PC-9 (cell line): ENCODE data around the gene CSGALNACT2. TPM values are rescaled to one million over a fixed set of nuclear protein-coding genes. Genes with fewer than 3 reads are reported as not detected.

ENCODE experiments used
- BruUV-seq: library from RNA; stranded (reverse); fragments of 400-500 nt; replicated peaks from 2 replicates; lab custom pipeline; 2021; lab: Mats Ljungman, UMichigan
- CTCF ChIA-PET: fragments of 300-600 bp; sonication (Branson Sonifier 250); formaldehyde crosslinking; loops from one replicate; lab custom pipeline; 2022; ENCODE audit warnings: antibody characterized with exemption; lab: Charles Lee
- POLR2A ChIA-PET: fragments of 300-600 bp; sonication (Branson Sonifier 250); formaldehyde crosslinking; loops from one replicate; lab custom pipeline; 2022; ENCODE audit warnings: antibody characterized with exemption; ENCODE audit not compliant: unreplicated experiment; lab: Charles Lee
- DNase-seq, 2 experiments: peaks; one replicate each; pipeline versions ENCODE4 v3.0.0 to v3.0.0-alpha.2; 2015 to 2022; ENCODE audit warnings: mixed read lengths in 1 of 2
- H2AFZ ChIP-seq: fragments of 200-600 bp; sonication (generic); 2 replicates; pipeline ENCODE4 v1.8.1; 2017; ENCODE audit warnings: antibody characterized with exemption
- H3F3A ChIP-seq: fragments of 200-600 bp; sonication (generic); 2 replicates; pipeline ENCODE4 v1.8.1; 2017; ENCODE audit warnings: antibody characterized with exemption, mild to moderate bottlenecking, low read depth; ENCODE audit not compliant: insufficient read depth
- H3K27ac ChIP-seq: fragments of 200-600 bp; sonication (generic); 2 replicates; pipeline ENCODE4 v1.6.1; 2016; ENCODE audit warnings: mixed run types
- H3K27me3 ChIP-seq: fragments of 200-600 bp; sonication (generic); 2 replicates; pipeline ENCODE4 v1.6.1; 2016; ENCODE audit warnings: low read depth, mixed run types; ENCODE audit not compliant: insufficient read depth
- H3K36me3 ChIP-seq: fragments of 200-600 bp; sonication (generic); 2 replicates; pipeline ENCODE4 v1.6.1; 2016; ENCODE audit warnings: low read depth, mixed run types
- H3K4me1 ChIP-seq: fragments of 200-600 bp; sonication (generic); replicated peaks from 2 replicates; pipeline ENCODE4 v1.6.1; 2016; ENCODE audit warnings: mixed run types; ENCODE audit not compliant: insufficient read depth
- H3K4me2 ChIP-seq: fragments of 200-600 bp; sonication (generic); 2 replicates; pipeline ENCODE4 v1.6.1; 2017; ENCODE audit warnings: mixed run types
- H3K4me3 ChIP-seq: fragments of 200-600 bp; sonication (generic); 2 replicates; pipeline ENCODE4 v1.6.1; 2016; ENCODE audit warnings: mixed run types
- H3K79me2 ChIP-seq: fragments of 200-600 bp; sonication (generic); 2 replicates; pipeline ENCODE4 v1.6.1; 2017; ENCODE audit warnings: low read depth, mixed run types
- H3K9me2 ChIP-seq: fragments of 200-600 bp; sonication (generic); 2 replicates; pipeline ENCODE4 v1.8.1; 2017; ENCODE audit warnings: mild to moderate bottlenecking; ENCODE audit not compliant: insufficient read depth
- H3K9me3 ChIP-seq: fragments of 200-600 bp; sonication (generic); 2 replicates; pipeline ENCODE4 v1.8.1; 2016; ENCODE audit warnings: low read depth; ENCODE audit not compliant: insufficient read depth
- H4K20me1 ChIP-seq: fragments of 200-600 bp; sonication (generic); 2 replicates; pipeline ENCODE4 v1.8.1; 2017; ENCODE audit not compliant: insufficient read depth
- EZH2 ChIP-seq: fragments of 200-600 bp; sonication (generic); IDR thresholded peaks from 2 replicates; pipeline ENCODE4 v1.8.0; 2017; ENCODE audit warnings: antibody characterized with exemption, low read depth
- intact Hi-C: fragments of 100-400 bp; cut with micrococcal nuclease; formaldehyde crosslinking; loops from one replicate; pipeline ENCODE4 v1.10.0; 2022; ENCODE audit not compliant: unreplicated experiment
- total RNA-seq: library from RNA; stranded (reverse); gene quantifications from 2 replicates; pipeline ENCODE4 v1.2.3, GENCODE V29; 2021
- TF ChIP-seq, protein P1 (sequence below): fragments of 200-600 bp; sonication (generic); conservative IDR thresholded peaks from 2 replicates; pipeline ENCODE4 v1.6.1; 2017; ENCODE audit warnings: mixed run types, antibody characterized with exemption, mild to moderate bottlenecking, moderate library complexity

CSGALNACT2 gene
- total RNA-seq, 1 experiment from 2014 or later: 7.2 TPM

- no peak overlapping the region for H3K27ac ChIP-seq
- ChIA-PET CTCF (interaction anchor here (0.6 kb wide), 2 partner anchors 92 to 93 kb away, joined by 5 to 9 read pairs; no protein-coding TSS in a partner anchor), POLR2A (no interaction called here)
- TF ChIP-seq, protein P1, sequence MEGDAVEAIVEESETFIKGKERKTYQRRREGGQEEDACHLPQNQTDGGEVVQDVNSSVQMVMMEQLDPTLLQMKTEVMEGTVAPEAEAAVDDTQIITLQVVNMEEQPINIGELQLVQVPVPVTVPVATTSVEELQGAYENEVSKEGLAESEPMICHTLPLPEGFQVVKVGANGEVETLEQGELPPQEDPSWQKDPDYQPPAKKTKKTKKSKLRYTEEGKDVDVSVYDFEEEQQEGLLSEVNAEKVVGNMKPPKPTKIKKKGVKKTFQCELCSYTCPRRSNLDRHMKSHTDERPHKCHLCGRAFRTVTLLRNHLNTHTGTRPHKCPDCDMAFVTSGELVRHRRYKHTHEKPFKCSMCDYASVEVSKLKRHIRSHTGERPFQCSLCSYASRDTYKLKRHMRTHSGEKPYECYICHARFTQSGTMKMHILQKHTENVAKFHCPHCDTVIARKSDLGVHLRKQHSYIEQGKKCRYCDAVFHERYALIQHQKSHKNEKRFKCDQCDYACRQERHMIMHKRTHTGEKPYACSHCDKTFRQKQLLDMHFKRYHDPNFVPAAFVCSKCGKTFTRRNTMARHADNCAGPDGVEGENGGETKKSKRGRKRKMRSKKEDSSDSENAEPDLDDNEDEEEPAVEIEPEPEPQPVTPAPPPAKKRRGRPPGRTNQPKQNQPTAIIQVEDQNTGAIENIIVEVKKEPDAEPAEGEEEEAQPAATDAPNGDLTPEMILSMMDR: no peak; the same call in 1 of the 2 replicates
- no peak for TF ChIP-seq EZH2
- no peaks in the 10 kb centered on the region for H3K79me2 ChIP-seq
- H3K4me3 ChIP-seq: no peak overlapping the region
- H3F3A ChIP-seq: peaks cover 6% of the 10 kb centered on the region; the same call in 1 of the 2 replicates
- no peaks in the 10 kb centered on the region for H3K9me2 ChIP-seq
- no peaks in the 10 kb centered on the region for H4K20me1 ChIP-seq
- DNase-seq: peak in 1 of 2 experiments; percentile 47
- no peak overlapping the region for H2AFZ ChIP-seq
- no peaks in the 10 kb centered on the region for H3K27me3 ChIP-seq
- H3K36me3 ChIP-seq: no peaks in the 10 kb centered on the region
- no TSS peak for BruUV-seq
- H3K4me2 ChIP-seq: no peak overlapping the region
- no peaks in the 10 kb centered on the region for H3K9me3 ChIP-seq
- H3K4me1 ChIP-seq: no peaks in the 10 kb centered on the region
- intact Hi-C loops: loop anchor here (5.0 to 10.0 kb wide), 3 partner anchors 99 to 339 kb away; no protein-coding TSS in a partner anchor
Measured at GRCh38 chr10:43204042-43204942, 66.0 kb downstream of the CSGALNACT2 start.

DNA sequence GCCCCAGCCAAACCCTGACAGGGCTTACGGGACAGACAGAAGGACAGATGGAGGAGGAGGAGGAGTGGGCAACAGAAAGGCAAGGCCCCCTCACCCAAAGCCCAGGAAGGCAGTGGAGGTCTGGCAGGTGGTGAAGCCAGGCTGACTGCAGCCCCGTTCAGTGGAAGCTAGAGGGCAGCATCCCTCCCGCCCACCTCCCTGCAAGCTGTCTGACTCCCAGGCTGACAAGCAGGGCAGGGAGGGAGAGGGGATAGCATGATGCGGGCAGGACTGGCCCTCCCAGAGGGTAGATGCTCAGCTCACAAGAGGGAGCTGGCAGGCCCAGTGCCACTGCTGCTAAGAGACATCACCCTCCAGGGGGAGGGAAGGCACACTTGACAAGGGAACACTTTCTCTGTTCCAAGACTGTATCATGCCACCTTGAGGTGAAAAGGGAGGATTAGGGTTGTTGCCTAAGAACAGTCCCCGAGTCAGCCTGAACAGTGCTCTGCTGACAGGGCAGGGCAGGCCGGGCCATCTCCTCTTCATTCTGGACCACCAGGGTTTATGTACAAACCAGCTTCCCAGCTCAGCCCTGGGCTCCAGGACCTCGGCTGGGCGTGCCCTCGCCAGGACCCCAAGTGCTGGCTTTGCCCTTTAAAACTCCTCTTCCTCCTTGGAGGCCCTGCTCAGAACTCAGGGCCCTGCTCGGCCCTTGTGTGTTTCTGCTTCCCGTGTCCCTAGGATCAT, 66.9 kb downstream of the CSGALNACT2 start:
- Histone ChIP-seq H4K20me1 (no peaks in the 10 kb centered on the region), H2AFZ (no peak overlapping the region), H3K4me1 (no peaks in the 10 kb centered on the region), H3K9me3 (no peaks in the 10 kb centered on the region), H3K79me2 (no peaks in the 10 kb centered on the region), H3K36me3 (no peaks in the 10 kb centered on the region), H3K4me3 (no peak overlapping the region), H3K27me3 (no peaks in the 10 kb centered on the region), H3K4me2 (no peak overlapping the region), H3F3A (peaks cover 6% of the 10 kb centered on the region; the same call in 1 of the 2 replicates), H3K9me2 (no peaks in the 10 kb centered on the region), H3K27ac (no peak overlapping the region)
- TF ChIP-seq, protein P1: peak; percentile 91
- no peak for TF ChIP-seq EZH2
- CTCF ChIA-PET: interaction anchor here (0.6 to 0.7 kb wide), 2 partner anchors 46 to 100 kb away, joined by 3 to 5 read pairs; no protein-coding TSS in a partner anchor
- POLR2A ChIA-PET: interaction anchor here (0.6 kb wide), 1 partner anchor 66 kb away, joined by 9 read pairs; no protein-coding TSS in a partner anchor
- intact Hi-C loops: loop anchor here (1.0 to 10.0 kb wide), 4 partner anchors 100 to 340 kb away; no protein-coding TSS in a partner anchor
- peak; percentile 50 to 66 for DNase-seq
- BruUV-seq: no TSS peak
